HG02798 (cell line): ENCODE results near the gene CDKN2D.
"Not testable (repeated sequence)": the region's sequence is repeated elsewhere in the genome, so short reads cannot be mapped to it uniquely, and the experiment has no call there.

ENCODE experiments used
- ATAC-seq: cut with Tn5 transposase; IDR thresholded peaks from one replicate; pipeline ENCODE4 v1.9.1; 2021; ENCODE audit warnings: mild to moderate bottlenecking; ENCODE audit not compliant: unreplicated experiment, poor library complexity

The CDKN2D gene

GRCh38 chr19:10526887-10527286 lies 41.9 kb downstream of the CDKN2D start:
- not testable (repeated sequence) for ATAC-seq

DNA sequence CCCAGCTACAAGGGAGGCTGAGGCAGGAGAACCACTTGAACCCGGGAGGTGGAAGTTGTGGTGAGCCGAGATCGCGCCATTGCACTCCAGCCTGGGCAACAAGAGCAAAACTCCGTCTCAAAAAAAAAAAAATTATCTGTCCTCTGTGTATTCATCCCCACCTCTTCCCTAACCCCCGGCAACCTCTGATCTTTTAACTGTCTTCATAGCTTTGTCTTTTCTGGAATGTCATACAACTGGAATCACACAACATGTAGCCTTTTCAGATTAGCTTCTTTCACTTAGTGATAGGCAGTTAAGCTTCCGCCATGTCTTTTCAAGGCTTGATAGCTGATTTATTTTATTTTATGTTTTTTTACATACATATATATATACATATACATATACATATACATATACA lies 43.1 kb downstream of the CDKN2D start:
- no peak for ATAC-seq

GRCh38 chr19:10523135-10523636 lies 45.6 kb downstream of the CDKN2D start:
- ATAC-seq: no peak

GRCh38 chr19:10521461-10522171 lies 47.2 kb downstream of the CDKN2D start:
- ATAC-seq: no peak

- ATAC-seq: no peak
Observed at GRCh38 chr19:10520652-10521318, 48.0 kb downstream of the CDKN2D start.

GRCh38 chr19:10519421-10519820 lies 49.4 kb downstream of the CDKN2D start:
- ATAC-seq: no peak

GRCh38 chr19:10518444-10519361 lies 50.1 kb downstream of the CDKN2D start:
- no peak for ATAC-seq

DNA sequence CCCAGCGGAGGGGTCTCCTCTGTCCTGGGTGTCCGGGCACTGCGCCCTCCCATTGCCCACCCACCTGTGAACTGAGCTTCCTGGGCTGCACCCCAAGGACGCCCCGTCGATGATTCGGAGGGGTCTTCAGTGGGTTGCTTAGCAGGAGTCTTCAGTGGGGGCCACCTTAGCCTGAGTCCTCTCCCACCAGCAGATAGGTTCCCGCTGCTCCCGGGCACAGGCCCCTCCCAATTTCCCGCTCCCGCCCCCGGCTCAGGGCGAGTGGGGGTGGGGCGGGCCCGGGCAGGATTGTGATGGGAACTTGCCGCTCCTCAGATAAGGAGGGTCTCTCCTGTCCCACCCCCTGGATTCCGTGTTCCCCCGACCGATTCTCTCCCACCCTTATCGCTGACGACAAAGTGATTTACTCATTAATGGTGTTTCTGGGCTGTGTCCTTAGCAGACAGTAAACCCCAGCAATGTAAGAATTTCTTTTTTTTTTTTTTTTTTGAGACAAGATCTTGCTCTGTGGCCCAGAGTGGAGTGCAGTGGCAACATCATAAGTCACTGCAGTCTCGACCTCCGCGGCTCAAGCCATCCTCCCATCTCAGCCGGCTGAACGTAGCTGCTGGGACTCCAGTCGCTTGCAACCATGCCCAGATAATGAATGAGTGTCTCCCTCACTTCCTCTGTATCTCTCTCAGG lies 50.9 kb downstream of the CDKN2D start:
- no peak for ATAC-seq

DNA sequence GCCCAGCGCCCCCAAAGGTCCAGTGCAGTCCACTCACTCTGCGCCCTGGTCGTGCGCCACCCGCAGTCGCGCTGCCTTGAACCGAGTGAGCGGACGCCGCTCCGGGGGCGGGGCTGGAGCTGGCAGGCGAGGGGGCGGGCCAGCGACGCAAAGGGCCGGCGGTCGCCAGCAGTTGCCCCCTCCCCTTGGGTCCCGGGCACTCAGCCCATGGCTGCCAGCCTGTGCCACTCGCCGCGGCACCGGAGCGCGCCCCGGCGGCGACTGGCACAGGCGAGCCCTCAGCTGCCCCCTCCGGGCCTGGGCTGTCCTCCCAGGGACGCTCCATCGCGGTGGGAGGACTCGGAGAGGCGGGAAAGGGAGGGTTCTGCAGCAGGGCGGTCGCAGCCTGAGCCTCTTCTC lies 51.4 kb downstream of the CDKN2D start, which contains the start of gene S1PR5:
TSS of gene S1PR5 (minus strand) at position 87 of the 399 bp plus-strand sequence. CDS start 2,436 bp downstream, outside the sequence.
- no peak for ATAC-seq

GRCh38 chr19:10516671-10517286 lies 52.0 kb downstream of the CDKN2D start:
- ATAC-seq: no peak
